Left cardiac atrium (tissue), 4 donors: ENCODE measurements around the gene LILRB2. TPM values are rescaled to one million over a fixed set of nuclear protein-coding genes. Genes with fewer than 3 reads are reported as not detected.
"Not testable (repeated sequence)": the region's sequence is repeated elsewhere in the genome, so short reads cannot be mapped to it uniquely, and the experiment has no call there.

Source experiments
- ATAC-seq, 2 donors: fragments of 200-7000 bp; cut with Tn5 transposase; one replicate each; pipeline ENCODE4 v1.9.1; 2020; ENCODE audit warnings: mild to moderate bottlenecking in 2 of 2, moderate library complexity in 2 of 2
- DNase-seq: peaks from one replicate; pipeline ENCODE4 v3.0.0-alpha.2; 2020
- intact Hi-C, 2 donors: fragments of 100-400 bp; cut with DNase I; formaldehyde crosslinking; loops; one replicate each; pipeline versions ENCODE4 v1.14.1 to v1.15.1; 2022 to 2023
- total RNA-seq, 2 donors: library from RNA; stranded (reverse); fragmentation: NEBNext Ultra II Directional; extraction: Animal tissue kit (Norgen Biotek cat#: 25700); gene quantifications; one replicate each; pipeline ENCODE4 v1.2.1, GENCODE V29; 2021
- donor health status: DM: no; HTN: yes; CAD: no.
- donor health status: DM: no; HTN: yes; CAD: no; lungs with severe emphysema.
- donor health status: DM: yes; HTN: yes; CAD: no.
- donor health status: Dilated cardiomyopathy.

The LILRB2 gene
- total RNA-seq, 2 donors from 2014 or later, result 3.3 to 5.5 TPM

DNA sequence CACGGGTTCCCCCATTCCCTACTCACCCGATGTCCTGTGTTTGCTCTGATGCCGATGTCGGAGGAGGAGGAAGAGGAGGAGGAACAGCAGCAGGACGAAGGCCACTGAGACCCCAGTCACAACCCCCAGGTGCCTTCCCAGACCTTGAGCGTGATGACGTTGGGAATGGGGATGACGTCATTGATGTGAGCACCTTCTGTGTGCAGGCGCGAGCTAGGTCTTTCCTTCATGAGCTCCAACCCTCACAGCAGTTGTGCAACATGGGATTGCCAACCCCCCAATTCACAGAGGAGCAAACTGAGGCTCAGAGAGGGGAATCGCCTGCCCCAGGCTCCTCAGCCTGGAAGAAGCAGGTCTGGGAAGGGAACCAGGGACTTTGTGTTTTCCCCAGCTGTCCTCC lies 28.1 kb downstream of the LILRB2 start:
- ATAC-seq (no peak), DNase-seq (no peak)
- intact Hi-C loops, result no loop called here

DNA sequence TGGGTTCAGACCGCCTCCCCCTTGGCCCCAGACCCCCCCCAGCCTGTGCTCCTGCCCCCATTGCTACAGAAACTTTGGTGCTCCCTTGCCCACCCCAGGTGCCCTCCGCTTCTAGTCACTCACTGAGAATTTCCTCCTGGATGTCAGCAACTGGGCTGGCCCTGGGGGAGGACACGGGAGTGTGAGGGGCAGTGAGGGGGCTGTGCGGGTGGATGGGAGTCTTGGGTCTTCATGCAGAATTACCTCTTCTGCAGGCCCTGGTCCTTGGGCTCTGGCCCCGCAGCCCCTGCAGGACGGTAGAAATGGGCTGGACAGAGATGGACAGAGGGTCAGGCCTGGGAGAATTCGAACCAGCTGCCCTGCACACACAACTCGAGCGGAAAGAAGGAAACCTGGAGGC lies 28.7 kb downstream of the LILRB2 start:
- no peak for ATAC-seq
- intact Hi-C loops, result no loop called here
- DNase-seq, result no peak

DNA sequence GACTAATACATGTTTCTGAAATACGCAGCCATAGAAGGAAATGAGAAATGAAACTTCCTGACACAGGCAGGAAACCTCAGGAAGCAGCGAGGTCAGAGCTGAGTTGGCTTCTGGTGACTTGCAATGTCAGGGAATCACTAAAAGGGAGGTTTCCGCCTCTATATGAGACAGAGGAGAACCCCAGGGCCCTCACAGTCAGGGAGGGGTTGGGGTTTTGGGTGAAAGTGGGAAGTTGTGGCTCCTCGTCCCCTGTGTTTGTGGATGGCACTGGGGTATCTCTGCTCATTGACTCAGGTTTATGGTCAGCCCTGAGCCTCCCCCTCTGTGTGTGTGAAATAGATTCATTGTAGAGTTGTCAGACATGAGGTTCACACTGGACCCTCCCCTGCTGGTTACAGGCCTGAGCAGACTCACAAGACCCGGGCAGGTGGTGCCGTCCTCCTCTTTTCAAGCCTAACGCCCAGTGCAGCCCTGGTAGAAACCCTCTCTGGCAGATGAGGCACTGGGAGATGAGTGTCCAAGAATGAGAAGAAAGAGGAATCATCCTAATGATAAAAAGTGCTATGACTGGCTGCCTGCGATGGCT lies 32.8 kb downstream of the LILRB2 start:
- intact Hi-C loops, result no loop called here
- ATAC-seq (peak; percentile 76 to 85), DNase-seq (no peak)

DNA sequence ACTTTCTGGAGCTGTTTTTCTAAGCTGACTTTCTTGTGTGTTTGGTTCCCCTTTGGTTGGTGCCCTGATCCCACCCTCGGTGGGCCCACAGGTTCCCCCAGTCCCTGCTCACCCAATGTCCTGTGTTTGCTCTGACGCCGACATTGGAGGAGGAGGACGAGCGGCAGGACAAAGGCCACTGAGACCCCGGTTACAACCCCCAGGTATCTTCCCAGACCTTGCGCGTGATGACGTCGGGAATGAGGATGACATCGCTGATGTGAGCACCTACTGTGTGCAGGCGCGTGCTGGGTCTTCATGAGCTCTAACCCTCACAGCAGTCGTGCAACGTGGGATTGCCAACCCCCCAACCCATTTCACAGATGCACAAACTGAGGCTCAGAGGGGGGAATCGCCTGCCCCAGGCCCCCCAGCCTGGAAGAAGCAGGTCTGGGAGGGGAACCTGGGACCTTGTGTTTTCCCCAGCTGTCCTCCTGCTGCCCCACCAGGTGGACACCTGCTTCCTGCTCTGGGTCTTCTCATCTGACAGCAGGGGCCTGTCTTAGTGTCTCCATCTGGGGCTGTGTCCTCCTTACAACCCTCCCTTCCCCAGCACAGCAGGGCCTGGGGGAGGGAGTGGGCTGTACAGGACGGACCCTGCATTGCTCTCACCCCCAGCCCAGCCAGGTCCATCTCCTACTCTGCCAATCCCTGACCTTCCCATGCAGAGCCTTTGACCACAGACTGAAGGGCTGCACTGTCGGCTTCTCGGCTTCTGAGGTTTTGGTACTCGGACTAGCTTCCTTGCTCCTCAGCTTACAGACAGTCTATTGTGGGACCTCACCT lies 33.6 kb downstream of the LILRB2 start:
- DNase-seq (no peak), ATAC-seq (peak; percentile 19 to 20)
- intact Hi-C loops, result no loop called here

DNA sequence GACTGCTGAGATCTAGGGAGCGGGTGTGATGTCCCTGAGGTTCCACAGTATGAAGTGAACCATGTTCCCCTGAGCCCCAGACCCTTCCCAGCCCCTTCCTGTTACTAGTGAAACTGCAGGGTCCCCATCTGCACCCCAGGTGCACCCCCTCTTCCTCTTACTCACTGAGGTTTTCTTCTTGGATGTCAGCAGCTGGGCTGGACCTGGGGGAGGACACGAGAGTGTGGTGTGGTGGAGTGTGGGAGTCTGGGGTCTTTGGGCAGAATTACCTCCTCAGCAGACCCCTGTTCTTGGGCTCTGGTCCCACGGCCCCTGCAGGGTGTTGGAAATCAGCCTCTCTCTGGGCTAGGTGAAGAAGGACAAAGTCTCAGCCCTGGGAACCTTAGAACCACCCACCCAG lies 35.0 kb downstream of the LILRB2 start:
- ATAC-seq (no peak), DNase-seq (no peak)
- intact Hi-C loops, result no loop called here

DNA sequence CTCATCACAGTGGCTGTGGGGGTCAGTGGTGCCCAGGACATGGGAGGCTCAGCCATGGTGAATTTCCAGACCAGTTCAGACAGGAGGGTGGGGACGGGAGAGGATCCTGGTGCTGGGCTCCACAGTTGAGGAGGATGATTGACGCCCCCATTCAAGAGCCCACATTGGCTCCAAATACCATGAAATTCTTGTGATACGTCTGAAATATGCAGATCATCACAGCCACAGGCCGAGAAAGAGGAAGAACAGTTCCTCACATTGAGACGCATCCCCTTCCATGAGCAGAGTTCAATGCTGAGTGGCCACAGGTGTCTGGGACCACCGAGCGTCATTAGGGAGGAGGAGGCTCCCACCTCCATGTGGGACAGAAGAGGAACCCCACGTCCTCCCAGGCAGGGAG lies 37.1 kb downstream of the LILRB2 start:
- ATAC-seq, DNase-seq, intact Hi-C loops: not testable (repeated sequence)

DNA sequence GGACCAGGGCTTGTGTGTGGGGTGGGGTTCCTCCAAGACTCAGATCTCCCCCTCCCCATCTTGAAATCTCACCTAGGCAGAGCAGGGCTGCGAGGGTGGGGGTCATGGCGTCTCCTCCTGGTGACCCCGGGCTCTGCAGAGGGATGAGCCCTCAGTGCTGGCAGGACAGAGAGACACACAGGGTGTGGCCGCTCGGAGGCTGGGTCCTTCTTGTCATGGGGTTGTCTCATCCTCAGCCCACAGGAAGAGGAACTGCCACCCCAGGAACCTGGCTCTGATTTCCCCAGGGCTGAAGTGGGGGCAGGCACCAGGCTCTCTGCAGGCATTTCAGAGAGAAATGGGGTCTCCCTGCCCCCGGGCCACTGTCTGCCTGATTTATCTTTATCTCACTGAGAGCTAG lies 38.3 kb downstream of the LILRB2 start, which contains the start of gene LILRA6:
Gene LILRA6, minus strand, starts transcription at position 145 of the 400 bp plus-strand sequence.
- ATAC-seq, result peak in 1 of 2 donors; percentile 77
- DNase-seq, intact Hi-C loops: not testable (repeated sequence)

DNA sequence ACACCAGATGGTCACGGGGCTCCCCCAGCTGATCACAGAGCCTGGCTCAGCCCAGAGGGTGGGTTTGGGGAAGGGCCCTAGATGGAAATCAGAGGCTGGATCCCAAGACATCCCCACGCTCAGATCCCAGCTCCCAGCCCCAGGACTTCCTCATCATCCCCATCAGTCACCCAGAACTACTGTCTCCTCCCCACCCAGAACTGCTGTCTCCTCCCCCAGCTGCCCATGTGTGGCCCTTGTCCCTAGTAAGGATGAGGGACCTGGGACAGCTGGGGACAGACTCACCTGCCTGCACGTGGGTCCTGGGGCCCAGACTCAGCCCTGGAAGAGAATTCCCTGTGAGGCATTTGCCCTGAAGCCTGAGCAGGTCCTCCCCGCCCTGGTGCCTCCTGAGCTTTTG lies 38.7 kb downstream of the LILRB2 start:
- intact Hi-C loops, DNase-seq: not testable (repeated sequence)
- ATAC-seq, result peak in 1 of 2 donors; percentile 45

DNA sequence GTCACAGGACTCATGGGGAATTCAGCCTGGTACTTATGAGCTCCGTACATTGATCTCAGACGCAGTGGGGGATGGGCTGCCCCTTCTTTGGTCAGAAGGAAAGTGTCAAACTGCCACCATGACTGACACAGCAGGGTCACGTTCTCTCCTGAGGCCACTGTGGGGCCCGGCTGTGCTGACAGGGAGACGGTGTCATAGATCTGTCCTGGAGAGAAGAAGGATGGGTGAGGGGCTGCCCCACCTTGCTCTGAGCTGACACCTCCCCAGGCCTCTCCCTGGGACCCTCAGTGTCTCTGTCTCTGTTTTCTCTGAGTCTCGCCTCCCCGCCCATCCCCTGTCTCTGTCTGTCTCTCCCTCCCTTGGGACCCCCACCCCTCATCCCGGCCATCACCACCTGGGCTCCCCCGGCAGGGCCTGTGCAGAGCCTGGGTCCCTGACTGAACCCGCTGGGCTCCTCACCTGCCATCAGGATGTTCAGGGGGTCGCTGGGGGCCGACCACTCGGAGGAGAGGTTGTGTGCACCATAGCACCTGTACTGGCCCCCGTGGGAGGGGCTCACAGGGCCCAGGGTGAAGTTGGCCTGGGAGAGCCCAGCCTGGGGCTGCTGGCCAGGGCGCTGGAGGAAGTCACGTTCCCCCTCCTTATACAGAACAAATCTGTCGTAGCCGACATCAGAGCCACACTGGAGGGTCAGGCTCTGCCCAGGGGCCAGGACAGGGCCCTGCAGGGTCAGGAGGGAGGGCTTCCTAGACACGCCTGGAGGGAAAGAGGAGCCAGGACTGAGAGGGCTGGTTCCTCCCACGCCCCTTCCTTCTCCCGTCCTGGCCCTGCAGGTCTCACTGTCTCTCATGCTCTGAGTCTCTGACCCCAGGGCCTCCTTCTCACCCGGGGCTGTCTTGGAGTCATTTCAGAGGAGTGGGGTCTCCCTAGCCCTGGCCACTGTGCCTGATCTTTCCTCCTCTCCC lies 40.3 kb downstream of the LILRB2 start:
- intact Hi-C loops, result not testable (repeated sequence)

DNA sequence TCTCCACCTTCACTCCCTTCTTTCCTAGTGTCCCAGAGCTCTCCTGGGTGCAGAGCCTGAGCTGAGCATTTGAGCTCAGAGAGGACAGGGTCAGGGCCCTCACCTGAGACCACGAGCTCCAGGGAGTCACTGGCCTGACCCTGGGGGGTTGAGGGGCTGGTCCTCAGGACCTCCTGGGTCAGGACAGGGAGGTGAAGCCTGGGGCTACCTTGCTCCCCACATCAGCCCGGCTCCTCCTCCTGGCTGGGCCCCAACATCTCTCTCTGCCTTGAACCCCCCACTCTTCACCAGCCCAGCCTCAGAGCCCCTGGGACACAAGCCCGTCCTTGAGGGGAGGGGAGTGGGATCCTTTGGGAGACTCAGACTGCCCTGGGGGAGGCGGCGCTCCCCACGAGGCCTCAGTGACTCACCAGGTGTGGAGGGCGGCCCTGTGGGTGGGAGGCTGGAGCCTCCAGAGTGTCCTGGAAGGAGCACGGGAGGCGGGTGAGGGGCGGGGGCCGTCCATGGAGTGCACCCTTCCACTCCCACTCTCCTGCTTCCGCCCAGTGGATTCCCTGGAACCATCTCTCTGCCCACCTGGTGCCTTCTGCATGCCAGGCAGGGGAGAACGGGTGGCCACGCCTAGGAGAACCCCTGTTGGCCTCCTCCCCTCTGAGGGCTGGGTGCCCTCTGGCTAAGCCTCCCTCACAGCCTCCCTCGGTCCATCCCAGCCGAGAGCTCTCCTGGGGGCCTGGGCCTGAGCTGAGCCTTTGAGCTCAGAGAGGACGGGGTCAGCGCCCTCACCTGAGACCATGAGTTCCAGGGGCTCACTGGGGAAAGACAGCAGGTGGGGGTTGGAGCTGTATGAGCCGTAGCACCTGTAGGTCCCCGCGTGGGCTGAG lies 41.2 kb downstream of the LILRB2 start:
- not testable (repeated sequence) for DNase-seq
- ATAC-seq, result peak in 1 of 2 donors; percentile 25
- intact Hi-C loops, result loop anchor here in 1 of 2 donors (2.0 kb wide), 1 partner anchor 19 kb away; no protein-coding TSS in a partner anchor

More for the DNA sequence above, 40.3 kb downstream of the LILRB2 start:
- DNase-seq, ATAC-seq: not testable (repeated sequence)

DNA sequence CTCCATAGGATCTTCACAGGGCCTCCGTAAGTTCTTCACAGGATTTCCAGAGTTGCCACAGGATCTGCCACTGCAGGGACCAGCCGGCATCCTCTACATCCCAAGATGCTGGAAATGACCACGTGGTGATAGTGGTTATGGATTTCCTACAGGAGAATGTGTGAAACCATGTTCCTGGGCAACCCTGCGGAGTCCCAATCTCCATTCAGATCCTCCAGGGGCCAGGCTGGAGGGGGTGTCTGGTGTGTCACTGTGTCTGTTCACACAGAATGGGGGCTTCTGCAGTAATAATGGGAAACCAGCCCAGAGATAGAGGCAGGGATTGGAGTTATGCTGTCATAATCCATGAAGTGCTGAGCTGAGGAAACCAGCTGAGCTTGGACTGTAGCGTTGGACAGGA lies 47.0 kb downstream of the LILRB2 start:
- intact Hi-C loops, result loop anchor here in 1 of 2 donors (5.0 kb wide), 1 partner anchor 67 kb away; no protein-coding TSS in a partner anchor
- DNase-seq, result no peak
- ATAC-seq, result no peak

DNA sequence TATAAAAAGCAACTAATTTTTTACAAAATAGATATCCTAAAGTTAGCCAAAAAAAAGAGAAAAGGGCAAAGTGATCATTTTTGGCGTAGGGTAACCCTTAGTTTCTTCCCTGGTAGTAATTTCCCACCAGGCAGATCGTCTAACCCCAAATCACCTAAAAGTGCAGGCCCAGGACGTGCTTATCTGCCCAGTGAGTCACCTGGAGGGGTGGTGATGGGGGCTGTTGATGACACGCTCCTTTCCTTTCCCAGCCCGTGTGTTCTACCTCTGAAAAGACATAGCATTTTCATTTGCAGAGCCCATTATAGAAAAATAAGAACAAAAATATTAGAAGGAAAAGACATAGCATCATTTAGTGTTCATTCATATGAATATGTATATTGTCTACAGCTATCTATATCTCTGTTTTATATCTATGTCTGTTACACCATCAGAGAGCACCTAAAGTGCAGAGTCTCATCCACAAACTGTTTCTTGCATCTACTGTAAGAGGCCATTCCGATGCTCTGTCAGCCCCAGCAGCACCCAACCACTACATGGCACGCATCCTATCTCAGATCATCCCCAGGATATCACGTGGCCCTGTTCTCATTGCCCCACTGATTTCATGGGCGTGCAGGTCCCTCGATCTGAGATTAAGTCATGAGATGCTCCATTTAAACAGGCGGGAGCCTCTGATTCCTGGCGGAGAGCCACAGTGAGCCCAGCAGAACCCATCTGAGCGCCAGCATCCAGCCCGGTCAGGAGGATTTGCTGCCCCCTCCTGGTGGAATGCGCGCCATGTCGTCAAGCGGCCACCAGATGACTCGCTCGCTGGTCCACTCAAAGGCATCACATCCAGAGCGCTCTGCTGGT lies 49.6 kb downstream of the LILRB2 start:
- intact Hi-C loops, result loop anchor here (1.0 to 5.0 kb wide), 2 partner anchors 63 to 64 kb away; no protein-coding TSS in a partner anchor
- ATAC-seq, result peak; percentile 89 to 95
- DNase-seq, result peak; percentile 93

DNA sequence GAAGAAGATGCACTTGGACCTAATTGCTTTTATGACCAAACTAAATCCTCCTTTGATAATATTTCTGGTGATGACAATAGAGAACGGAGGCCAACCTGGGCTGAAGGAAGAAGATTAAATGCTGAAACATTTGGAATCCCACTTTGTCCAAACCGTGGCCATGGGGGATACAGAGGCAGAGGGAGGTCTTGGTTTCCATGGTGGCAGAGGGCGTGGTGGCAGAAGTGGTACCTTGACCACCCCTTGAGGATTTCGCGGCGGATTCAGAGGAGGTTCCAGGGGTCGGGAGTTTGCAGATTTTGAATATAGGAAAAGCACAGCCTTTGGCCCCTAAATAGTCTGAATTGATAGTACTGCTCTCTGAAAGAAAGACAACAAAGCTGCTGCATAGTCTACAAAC lies 50.9 kb downstream of the LILRB2 start:
- DNase-seq, result no peak
- intact Hi-C loops, result loop anchor here in 1 of 2 donors (5.0 kb wide), 1 partner anchor 63 kb away; no protein-coding TSS in a partner anchor
- no peak for ATAC-seq

DNA sequence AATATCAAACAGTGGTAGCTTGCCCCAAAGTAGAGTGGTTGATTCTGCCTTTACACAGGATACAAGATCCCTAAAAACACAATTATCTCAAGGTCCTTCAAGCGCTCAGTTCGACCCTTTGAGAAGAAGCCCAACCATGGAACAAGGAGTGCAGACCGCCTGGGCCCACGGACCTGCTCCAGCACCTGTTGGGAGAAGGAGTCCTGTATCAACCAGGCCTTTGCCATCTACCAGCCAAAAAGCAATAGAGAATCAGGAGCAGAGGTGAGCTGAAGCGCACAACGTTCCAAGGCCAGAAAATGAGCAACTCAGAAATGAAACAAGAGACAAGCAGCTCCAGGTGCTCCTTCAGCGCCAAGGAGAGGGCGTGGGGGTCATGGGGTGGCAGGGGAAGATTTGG lies 51.8 kb downstream of the LILRB2 start:
- intact Hi-C loops, result no loop called here
- no peak for ATAC-seq
- no peak for DNase-seq

DNA sequence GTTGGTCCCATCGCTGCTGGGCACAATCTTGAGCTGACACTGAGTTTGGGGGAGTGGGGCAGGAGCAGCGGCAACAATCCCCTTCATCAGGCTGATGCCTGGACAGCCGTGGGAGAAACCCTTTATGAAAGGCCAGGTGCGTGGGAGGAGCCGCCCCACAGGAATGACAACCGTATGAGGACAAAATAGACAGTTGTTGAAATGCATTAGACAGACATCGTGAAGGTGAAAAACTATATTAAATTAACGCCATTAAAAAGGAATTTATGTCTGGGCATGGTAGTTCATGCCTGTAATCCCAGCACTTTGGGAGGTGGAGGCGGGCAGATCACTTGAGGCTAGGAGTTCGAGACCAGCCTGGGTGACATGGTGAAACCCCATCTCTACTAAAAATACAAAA lies 56.3 kb downstream of the LILRB2 start:
- DNase-seq, intact Hi-C loops, ATAC-seq: not testable (repeated sequence)

DNA sequence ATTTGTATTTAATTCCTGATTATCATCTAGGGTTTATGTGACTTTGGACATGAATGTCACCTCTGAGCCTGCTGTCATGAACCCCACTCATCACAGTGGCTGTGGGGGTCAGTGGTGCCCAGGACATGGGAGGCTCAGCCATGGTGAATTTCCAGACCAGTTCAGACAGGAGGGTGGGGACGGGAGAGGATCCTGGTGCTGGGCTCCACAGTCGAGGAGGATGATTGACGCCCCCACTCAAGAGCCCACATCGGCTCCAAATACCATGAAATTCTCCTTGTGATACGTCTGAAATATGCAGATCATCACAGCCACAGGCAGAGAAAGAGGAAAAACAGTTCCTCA lies 57.0 kb downstream of the LILRB2 start:
- intact Hi-C loops, DNase-seq, ATAC-seq: not testable (repeated sequence)
